Kidney tubule cell (primary cell): ENCODE results near the gene CENPA.
"Not testable (repeated sequence)": the region's sequence is repeated elsewhere in the genome, so short reads cannot be mapped to it uniquely, and the experiment has no call there.

Experiments used
- DNase-seq: peaks from one replicate; pipeline ENCODE4 v3.0.0-alpha.2; 2018; ENCODE audit warnings: low spot score

The CENPA gene

DNA sequence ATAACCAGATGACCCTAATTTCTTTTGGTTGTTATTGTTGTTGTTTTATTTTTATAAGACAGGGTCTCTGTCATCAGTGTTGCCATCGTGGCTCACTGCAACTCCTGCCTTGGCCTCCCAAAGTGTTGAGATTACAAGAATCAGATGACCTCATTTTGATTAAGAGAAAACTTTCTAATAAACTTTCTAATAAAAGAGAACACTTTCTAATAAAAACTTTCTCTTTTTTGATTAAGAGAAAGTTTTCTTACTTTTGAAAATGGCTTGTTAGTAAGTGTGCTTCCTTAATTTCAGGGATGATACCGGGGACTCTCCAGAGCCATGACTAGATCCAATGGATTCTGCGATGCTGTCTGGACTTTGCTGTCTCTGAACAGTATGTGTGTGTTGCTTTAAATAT lies 7.7 kb downstream of the CENPA start:
- no peak for DNase-seq

DNA sequence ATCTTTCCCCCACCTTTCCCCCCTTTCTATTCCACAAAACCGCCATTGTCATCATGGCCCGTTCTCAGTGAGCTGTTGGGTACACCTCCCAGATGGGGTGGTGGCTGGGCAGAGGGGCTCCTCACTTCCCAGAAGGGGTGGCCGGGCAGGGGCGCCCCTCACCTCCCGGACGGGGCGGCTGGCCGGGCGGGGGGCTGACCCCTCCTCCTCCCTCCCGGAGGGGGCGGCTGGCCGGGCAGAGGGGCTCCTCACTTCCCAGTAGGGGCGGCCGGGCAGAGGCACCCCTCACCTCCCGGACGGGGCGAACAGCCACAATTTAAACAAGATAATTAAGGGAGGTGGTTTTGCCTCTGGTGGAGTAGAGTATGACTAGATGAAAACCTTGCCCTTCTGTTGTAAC lies 9.3 kb downstream of the CENPA start:
- DNase-seq: not testable (repeated sequence)

DNA sequence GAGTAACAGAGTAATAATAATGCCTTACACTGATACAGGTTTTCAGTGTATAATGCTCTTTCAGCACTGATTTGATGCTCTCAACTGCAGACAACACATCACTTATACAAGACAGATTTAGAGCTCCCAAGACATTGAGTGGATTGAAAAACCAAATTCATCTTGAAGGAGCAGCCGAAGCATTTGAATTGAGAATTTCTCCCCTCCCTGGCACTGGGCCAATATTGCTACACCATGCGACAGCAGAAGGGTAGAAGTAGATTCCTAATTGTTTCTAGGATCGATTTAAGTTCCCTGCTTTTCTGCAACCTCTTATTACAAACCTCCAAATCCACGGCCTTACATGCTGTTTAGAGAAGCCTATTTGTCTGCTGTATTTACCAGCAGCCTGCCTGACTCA lies 15.5 kb downstream of the CENPA start:
- no peak for DNase-seq

DNA sequence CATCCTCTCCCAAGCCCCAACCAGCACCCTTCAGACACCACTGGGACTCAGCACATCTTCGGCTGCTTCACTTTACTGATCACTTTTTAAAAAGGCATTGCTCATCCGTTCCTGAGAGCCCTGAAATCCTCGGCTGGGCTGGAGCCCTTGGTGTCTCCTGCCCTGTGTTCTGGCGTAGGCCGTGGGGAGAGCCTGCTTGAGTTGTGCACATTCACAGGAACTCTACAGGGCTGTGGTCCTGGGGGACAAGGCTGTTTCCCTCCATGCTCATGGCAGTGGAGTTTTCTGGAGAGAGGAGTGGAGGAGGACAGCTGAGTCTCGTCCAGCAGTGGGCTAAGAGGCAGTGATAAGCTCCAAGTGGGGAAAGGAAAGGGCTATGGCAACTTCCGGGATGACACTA lies 15.9 kb downstream of the CENPA start:
- DNase-seq: no peak

DNA sequence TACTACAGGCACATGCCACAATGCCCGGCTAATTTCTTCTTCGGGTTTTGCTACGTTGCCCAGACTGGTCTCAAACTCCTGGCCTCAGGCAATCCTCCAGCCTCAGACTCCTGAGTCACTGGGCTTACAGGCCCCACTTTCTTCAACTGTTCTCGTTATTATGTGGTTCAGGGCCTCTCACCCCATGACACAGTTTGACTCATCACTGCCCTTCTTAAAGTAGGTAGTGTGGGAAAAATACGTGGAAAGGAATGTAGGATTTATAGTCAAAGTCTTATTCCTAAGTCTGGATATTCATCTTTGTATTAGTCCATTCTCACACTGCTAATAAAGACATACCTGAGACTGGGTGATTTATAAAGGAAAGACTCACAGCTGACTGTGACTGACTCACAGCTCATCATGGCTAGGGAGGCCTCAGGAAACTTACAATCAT lies 19.4 kb downstream of the CENPA start:
- DNase-seq: peak; percentile 98

DNA sequence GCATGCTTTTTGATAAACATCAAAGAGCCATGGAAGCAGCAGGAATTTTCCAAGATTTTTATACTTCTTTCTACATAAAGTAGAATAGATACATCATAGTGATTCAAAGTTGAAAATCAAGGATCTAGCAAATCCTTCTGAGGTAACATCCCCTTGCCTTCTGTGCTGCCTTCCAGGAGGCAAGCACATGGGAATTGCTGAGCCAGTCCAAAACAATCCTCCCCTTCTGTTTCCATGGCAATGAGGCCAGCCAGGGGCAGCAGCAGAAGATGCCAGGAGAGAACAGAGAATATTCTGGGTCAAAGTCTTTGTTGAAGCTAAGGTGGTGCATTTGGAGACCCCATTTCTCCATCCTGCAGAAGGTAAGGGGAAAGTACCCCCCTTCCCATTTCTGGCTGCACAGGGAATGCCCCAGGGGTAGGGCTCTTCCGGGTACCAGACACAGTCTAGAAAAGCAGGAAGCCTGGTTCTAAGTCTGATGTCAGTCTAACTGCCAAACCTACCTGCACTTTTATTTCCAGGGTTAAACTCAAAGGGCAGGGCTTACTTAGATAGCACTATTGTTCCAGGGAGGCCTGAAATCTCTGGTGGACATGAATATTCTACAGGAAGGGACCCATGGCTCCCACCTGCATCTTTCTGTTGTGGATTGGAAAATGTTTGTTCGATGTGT lies 22.1 kb downstream of the CENPA start:
- peak; percentile 34 for DNase-seq

DNA sequence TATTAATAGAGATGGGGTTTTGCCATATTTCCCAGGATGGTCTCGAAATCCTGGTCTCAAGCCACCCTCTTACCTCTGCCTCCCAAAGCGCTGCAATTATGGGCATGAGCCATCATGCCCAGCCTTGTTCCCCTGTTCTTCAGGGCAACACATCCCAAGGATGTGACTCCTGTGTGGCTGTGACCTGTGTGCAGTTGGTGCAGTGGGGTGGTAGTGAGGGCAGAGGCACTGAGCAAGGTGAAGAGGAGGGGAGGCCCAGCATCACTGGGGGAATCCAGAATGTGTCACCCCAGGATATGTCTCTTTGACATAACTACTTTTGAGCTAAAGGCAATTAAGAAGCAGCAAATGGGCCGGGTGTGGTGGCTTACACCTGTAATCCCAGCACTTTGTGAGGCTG lies 23.4 kb downstream of the CENPA start:
- no peak for DNase-seq

DNA sequence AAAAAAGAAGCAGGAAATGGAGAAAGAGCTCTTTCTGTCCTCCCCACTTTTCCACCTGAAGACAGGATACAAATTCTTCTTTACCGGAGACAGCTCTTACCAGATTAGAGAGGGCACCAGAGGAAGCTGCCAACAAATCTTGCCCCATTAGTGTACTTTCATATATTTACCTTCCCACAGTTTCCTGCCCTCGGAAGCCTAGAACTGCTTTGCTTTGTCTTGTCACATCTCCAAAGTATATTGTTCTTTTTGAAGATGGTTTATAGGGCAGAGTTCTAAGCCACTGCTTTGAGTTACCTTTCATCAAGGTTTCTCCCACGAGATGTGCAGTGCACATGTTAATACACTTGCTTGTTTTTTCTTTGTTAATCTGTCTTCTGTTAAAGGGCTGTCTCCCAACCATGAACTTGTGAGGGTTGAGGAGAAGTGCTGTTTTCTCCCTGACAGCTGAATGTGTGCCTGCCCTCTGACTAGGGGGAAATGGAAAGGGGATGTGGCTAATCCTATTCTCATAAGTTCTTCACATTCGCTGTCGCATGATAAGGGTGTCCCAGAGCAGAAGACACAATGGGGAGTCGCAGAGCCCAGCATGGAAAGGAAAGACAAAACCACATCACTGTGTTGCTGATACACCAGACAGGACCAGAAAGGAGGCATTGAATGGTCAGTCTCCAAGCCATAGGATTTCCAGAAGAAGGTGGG lies 24.2 kb downstream of the CENPA start:
- DNase-seq: no peak

DNA sequence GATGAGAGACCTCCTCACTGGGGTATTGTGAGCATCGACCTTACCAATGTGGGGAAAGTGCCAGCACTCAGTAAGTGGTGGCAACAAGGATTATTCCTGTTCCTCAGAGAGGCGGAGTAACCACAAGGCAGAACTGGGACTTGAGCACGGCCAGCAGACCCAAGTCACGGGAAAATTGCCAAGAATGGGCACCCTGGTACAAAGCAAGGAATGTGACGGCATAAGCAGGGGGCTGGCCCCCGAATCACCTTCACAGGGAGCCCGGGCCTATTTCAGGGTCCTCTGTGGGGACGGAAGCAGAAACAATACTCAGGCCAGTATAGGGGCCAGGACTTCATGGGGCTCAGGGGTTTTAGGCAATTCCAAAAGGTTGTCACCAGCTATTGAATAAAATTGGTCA lies 25.4 kb downstream of the CENPA start:
- no peak for DNase-seq

DNA sequence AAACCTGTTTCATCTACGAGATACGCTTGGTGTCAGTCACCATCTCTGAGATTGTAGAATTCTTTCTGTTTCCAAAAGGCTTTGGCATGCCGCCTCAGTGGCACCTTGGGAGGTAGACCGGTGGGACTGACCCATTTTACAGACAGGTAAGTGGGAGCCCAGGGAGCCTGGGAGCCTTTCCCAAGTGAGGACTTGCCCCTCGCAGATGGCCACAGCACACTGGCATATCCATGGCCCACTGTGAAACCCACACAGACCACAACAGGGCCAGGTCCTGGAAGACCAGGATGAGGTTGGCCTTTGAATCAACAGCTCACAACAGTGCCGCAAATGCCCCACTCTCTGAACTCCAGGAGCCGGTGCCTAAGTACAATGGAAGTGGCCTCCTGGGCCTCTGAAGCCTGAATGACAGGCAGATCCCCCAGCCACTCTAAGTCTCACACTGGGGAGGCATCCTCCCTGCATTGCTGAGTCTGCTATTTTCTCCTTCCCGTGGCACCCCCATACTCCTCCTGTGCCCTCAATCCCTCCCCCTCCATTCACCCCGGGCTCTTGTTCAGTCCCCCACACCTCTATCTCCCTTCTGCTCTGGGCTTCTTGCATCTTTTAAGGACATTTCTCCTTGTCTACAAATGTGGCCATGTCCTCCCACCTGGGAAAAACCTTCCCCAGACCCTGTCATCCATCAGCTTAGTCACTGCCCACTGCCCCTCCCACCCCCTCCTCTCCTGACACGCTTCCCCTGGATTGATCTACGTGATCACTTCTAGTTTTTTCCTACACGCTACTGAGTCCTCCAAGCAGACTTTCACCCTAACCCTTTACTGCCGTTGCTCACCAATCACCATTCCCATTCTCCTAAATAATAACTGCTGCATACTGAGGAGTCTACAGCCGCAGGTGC lies 26.2 kb downstream of the CENPA start:
- no peak for DNase-seq

DNA sequence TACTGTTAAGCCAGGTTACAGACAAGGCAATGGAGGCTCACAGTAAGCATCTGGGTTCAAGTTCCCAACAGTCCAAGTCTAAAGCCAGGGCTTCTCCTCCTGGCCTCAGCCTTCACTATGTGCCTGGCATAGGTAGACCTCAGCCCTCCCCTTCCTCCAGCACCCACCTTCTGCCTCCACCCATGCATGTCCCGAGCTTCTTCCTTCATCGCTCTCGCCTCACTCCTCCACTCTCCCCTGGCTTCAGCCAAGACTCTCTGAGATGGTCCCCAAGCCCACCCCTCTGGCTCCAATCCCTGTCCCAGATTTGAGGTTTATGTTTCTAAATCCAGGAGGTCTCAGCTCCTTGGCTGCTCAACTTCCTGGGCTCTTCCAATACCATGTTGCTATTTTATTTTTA lies 26.9 kb downstream of the CENPA start:
- no peak for DNase-seq

DNA sequence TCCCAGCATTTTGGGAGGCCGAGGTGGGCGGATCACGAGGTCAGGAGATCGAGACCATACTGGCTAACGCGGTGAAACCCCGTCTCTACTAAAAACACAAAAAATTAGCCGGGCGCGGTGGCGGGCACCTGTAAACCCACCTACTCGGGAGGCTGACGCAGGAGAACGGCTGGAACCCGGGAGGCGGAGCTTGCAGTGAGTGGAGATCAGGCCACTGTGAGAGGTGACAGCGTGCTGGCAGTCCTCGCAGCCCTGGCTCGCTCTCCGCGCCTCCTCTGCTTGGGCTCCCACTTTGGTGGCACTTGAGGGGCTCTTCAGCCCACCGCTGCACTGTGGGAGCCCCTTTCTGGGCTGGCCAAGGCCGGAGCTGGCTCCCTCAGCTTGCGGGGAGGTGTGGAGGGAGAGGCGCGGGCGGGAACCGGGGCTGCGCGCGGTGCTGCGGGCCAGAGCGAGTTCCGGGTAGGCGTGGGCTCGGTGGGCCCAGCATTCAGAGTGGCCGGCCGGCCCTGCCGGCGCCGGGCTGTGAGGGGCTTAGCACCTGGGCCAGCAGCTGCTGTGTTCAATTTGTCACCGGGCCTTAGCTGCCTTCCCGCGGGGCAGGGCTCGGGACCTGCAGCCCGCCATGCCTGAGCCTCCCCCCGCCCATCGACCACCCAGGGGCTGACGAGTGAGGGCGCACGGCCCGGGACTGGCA lies 28.4 kb downstream of the CENPA start:
- not testable (repeated sequence) for DNase-seq

DNA sequence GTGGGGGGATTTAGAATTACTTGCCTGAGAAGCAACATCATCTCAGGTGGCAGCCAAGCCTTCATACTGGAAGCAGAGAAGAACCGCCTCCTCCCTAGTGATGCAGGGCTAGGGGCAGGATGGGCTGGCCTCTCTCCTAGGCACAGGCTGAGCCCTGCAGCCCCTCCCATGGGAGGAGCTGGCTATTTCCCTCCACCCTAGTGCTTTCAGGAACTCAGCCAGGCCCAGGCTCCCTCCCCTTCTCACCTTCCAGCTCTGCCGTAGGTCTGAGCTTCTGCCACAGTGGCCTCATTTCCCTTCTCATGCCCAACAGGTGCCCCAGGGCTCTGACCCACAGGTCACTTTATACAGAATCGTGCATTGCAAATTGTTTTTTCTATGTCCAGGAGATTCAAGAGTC lies 31.0 kb downstream of the CENPA start:
- no peak for DNase-seq

DNA sequence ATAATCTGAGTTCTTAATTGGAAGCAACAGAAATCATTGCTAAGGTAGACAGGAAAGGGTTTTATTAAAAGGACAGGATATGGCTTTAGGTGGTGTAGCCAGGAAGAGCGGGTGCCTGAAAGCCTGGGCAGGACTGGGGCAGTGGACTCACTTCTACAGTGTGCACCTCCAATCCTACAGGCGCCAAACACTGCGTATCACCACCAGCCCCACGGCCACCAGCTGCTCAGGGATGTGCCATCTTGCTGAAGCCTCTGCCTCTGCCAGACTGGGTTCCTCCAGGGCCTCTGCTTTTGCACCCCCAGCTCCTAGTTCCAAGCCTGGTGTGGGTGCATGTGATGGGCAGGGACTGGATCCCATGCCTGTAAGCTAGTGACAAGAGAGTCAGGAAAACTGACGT lies 32.4 kb downstream of the CENPA start:
- no peak for DNase-seq

DNA sequence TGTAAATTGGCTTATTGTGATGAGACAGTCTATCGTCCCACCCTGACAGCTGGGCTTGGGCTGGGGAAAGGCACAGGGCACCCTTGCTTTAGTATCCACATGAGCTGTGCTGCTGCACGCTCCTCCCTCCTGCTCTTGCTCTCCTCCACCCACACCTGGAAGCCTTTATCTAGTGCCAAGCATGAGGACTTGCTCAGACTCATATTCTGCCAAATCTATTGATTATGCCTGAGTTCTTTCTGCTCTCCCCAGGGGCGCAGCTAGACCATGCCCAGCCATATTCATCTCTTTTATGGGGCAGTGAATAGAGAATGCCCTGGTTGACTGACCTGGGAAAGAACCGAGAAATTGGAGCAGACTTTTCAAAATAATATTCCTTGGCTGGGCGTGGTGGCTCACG lies 33.1 kb downstream of the CENPA start:
- no peak for DNase-seq

DNA sequence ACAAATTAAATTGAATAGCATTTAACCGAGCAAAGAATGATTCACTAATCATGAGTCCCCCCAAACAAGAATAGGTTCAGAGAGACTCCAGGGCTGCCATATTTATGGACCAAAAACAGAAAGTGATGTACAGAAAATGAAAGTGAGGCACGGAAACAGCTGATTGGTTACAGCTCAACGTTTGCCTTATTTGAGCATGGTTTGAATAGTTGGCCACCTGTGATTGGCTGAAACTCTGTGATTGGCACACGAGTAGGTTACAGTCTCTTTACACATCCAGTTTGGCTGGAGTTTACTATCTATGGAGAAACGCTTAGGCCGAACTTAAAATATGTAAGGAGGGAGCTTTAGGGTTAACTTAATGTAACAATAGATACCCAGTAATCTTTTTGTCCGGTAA lies 35.1 kb downstream of the CENPA start:
- no peak for DNase-seq

DNA sequence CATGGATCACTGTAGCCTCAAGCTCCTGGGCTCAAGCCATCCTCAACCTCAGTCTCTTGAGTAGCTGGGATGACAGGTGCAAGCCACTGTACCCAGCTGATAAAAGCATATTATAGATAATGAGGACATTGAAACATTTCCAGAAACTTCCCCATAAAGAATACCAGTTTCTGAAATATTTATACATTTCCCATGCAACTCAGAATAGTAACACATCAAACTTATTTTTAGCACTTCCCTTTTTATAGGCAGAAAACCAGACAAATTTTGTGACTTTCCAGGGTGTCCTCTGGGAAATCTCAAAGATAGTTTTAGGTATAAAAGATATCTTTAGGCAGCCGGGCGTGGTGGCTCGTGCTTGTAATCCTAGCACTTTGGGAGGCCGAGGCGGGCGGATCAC lies 37.0 kb downstream of the CENPA start:
- DNase-seq: no peak

DNA sequence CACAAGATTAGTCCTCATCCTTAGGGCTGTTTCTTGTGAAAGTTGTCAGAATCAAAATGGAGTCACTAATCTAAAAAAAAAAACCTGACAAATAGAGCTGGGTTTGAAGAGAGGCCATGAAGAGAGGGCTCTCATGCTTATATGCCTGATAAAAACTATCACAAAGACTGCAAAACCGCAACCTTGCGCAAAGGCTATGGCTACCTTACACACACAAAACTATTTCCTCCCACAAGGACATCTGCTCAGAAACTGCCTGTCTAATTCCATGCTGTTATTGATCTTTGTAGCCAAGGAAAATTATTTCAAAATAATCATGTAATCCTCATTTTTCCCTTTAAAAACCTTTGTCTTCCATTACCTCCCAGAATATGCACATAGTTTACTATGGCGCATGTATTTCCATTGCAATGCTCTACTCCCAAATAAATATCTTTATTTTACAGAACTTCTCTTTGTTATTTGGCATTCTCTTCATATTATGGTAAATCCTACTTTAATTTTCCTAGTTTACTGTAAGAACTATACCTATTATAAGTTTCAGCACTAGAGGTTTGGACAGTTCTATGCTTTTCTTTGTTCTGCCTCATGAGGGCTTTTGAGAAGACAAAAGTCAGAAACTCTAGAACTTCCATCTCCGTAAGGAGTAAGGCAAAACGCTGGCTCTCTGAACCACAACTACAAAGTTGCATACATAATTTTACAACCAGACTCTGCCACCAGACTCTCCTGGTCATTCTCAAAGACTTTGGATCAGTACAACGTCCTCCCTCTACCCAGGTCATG lies 52.5 kb downstream of the CENPA start:
- peak; percentile 15 for DNase-seq

DNA sequence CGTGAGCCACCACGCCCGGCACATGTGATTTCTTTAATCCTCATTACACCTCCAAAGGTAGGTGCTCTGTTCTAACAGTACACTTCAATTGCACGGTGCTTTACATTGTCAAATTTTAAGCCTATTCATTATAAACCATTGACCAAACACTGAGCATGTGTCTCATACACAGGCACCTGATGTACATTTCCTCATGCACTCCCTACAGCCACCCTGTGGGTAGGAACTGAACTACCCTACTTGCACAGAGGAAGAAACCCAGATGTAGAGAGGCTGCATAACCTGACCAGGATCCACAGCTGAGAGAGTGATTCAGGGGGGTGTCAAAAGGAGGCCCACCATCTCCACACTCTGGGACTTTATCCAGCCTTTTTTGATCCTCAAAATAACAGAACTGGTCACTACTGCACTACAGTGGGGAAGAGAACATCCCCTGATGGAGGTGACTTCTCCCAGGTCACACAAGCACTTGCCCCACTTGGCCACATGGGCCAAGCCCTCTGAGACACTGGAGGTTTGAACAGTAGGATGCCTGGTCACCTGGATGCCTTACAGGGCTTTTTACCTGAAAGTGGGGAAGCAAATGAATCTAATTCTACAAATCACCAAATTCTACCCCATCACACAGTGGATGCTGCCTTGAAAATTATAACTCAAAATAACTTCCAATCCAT lies 55.2 kb downstream of the CENPA start:
- DNase-seq: peak; percentile 22

DNA sequence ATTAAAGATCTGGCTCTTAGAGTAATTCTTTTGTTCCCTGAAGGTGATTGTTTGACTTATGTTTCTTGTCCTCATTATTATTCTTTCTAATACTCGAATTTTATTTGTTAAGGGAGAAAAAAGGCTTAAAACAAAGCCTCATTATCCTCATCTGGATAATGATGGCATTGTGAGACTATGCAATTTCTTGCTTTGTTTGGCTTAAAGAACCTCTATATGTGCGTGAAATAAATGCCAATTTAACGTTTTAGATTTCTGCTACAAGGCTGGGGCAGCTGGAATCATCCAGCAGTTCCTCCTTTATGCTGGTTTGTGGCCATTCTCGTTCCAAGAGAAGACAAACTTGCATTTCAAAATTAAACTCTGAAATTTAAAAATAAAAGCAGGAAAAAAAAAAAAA lies 57.2 kb downstream of the CENPA start:
- DNase-seq: no peak
